ENCODE results near the gene NEB.
"Not testable (repeated sequence)": the region's sequence is repeated elsewhere in the genome, so short reads cannot be mapped to it uniquely, and the experiment has no call there.

Gene NEB

GRCh38 chr2:151644580-151644979, 89.7 kb downstream of the NEB start:
- no peak for DNase-seq

GRCh38 chr2:151641895-151642294, 92.4 kb downstream of the NEB start:
- not testable (repeated sequence) for DNase-seq

GRCh38 chr2:151640087-151640486, 94.2 kb downstream of the NEB start:
- no peak for DNase-seq

- no peak for DNase-seq
Measured at GRCh38 chr2:151638990-151639389, 95.3 kb downstream of the NEB start.

- DNase-seq = no peak
Measured at GRCh38 chr2:151638191-151638933, 95.9 kb downstream of the NEB start.

- no peak for DNase-seq
Measured at GRCh38 chr2:151637271-151637781, 97.0 kb downstream of the NEB start.

- DNase-seq = no peak
Measured at GRCh38 chr2:151634736-151635467, 99.4 kb downstream of the NEB start.

- no peak for DNase-seq
Measured at GRCh38 chr2:151632993-151633565, 101.2 kb downstream of the NEB start.

- DNase-seq = no peak
Measured at GRCh38 chr2:151630372-151630771, 103.9 kb downstream of the NEB start.

- no peak for DNase-seq
Measured at GRCh38 chr2:151627353-151627752, 106.9 kb downstream of the NEB start.

GRCh38 chr2:151624271-151624670, 110.0 kb downstream of the NEB start:
- no peak for DNase-seq

- no peak for DNase-seq
Measured at GRCh38 chr2:151623631-151624030, 110.6 kb downstream of the NEB start.

GRCh38 chr2:151620761-151621160, 113.5 kb downstream of the NEB start:
- DNase-seq = no peak

GRCh38 chr2:151619337-151619989, 114.8 kb downstream of the NEB start:
- no peak for DNase-seq

GRCh38 chr2:151616760-151617339, 117.4 kb downstream of the NEB start:
- no peak for DNase-seq

- DNase-seq = no peak
Measured at GRCh38 chr2:151614606-151615306, 119.5 kb downstream of the NEB start.

- no peak for DNase-seq
Measured at GRCh38 chr2:151614159-151614558, 120.1 kb downstream of the NEB start.

GRCh38 chr2:151611351-151611750, 122.9 kb downstream of the NEB start:
- no peak for DNase-seq

- DNase-seq = no peak
Measured at GRCh38 chr2:151610310-151610709, 124.0 kb downstream of the NEB start.

GRCh38 chr2:151609705-151610104, 124.6 kb downstream of the NEB start:
- no peak for DNase-seq

GRCh38 chr2:151607459-151608424, 126.5 kb downstream of the NEB start:
- not testable (repeated sequence) for DNase-seq
